Epithelial cell of proximal tubule (primary cell): ENCODE results near the gene KRTAP20-3. TPM values are rescaled to one million over a fixed set of nuclear protein-coding genes. Genes with fewer than 3 reads are reported as not detected.

Experiments
- DNase-seq: peaks from one replicate; pipeline ENCODE4 v3.0.0-alpha.2; 2011; ENCODE audit warnings: low read depth
- H3K4me3 ChIP-seq: 2 replicates; pipeline ENCODE4 v1.5.1; 2011; ENCODE audit warnings: low read depth, mild to moderate bottlenecking, low read length
- total RNA-seq: library from RNA; depleted of rRNA; stranded (reverse); fragments of >200 nt; gene quantifications from 2 replicates; pipeline ENCODE4 v1.2.3, GENCODE V29; 2015
- TF ChIP-seq, protein P1 (sequence below): conservative IDR thresholded peaks from 2 replicates; pipeline ENCODE4 v1.5.1; 2012; ENCODE audit warnings: low read depth, mild to moderate bottlenecking, low read length

The KRTAP20-3 gene
- total RNA-seq, 1 donor from 2014 or later = not detected

DNA sequence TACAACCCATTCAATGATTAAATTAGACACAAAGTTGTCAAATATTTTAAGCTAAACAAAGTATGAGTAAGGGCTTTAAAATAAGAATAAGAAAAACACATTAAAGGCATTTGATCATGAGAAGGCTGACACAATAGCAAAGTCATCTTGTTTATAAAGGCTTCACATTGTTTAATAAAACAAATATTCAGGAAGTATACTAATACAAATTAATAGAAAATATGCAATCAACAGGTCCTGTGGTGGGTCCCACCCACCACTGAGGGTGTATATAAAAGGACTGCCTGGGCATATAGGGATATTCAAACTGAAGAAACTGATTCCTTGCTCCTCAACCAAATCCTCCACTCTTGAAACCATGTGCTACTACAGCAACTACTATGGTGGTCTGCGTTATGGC, 7.8 kb upstream of the KRTAP20-3 start, which contains the start of gene KRTAP20-2:
Gene KRTAP20-2, plus strand, starts transcription at position 301 of the 400 bp plus-strand sequence. Its CDS starts 58 bp downstream, at position 359.
- DNase-seq = no peak
- H3K4me3 ChIP-seq = no peak within 1 kb of the TSS
- TF ChIP-seq, protein P1, sequence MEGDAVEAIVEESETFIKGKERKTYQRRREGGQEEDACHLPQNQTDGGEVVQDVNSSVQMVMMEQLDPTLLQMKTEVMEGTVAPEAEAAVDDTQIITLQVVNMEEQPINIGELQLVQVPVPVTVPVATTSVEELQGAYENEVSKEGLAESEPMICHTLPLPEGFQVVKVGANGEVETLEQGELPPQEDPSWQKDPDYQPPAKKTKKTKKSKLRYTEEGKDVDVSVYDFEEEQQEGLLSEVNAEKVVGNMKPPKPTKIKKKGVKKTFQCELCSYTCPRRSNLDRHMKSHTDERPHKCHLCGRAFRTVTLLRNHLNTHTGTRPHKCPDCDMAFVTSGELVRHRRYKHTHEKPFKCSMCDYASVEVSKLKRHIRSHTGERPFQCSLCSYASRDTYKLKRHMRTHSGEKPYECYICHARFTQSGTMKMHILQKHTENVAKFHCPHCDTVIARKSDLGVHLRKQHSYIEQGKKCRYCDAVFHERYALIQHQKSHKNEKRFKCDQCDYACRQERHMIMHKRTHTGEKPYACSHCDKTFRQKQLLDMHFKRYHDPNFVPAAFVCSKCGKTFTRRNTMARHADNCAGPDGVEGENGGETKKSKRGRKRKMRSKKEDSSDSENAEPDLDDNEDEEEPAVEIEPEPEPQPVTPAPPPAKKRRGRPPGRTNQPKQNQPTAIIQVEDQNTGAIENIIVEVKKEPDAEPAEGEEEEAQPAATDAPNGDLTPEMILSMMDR = no peak

DNA sequence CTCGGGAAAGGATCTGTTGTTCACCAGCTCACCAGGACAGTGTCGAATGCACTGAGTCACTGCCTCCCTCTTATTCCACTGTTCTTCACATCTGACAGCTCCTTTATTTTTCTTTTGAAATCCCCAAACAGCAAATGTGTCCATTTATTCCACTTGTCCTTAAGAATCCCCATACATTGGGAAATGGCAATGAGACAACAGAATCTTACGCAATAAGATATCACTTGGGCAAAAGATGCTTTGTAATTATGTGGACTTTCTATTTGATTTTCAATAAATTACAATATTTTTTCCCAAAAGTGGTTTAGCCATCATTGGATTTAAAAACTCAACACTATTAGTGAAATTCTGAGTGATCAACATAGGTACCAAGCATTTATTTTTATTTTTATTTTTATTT, 4.0 kb upstream of the KRTAP20-3 start:
- DNase-seq = no peak
- H3K4me3 ChIP-seq = no peak overlapping the region
- TF ChIP-seq, protein P1 = no peak

DNA sequence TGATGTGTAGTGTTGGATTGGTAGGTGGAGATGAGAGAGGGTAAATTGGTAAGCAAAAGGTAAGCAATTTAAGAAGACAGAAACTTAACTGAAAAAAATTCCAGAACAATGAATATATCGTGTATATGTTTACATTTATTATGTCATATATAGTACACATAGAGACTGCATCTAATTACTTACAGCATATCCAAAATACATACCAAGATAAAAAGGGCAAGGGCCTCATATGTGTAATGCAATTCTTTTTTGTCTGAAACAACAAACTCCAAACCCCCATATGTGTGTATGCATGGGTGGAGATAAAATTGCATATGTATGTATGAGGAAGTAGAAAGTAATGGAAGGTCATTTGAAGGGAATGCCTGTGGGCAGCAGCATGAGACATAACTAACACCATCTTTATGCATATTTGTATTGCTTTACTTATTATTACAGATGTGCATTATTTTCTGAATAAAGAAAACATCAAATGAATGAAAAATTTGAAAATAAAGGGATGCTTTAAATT, 4.3 kb downstream of the KRTAP20-3 start:
- no peak overlapping the region for H3K4me3 ChIP-seq
- TF ChIP-seq, protein P1 = no peak
- DNase-seq = no peak

DNA sequence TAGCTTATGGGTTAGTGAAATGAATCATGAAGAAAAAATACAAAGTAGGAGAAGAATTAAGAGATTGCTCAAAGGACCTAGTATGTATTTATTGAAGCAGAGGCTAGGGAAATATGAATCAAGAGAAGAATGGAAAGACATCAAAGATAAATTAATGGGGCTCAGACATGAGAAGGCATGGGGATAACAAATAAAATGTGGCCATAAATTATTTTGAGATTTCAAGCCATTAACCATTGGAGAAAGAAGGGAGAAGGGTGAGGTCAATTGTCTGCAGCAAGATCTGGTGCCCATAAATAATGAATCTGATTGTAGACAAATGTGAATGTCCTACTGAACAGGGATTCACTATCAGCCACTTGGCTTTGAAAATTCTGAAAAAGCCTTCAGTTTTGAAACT, 10.2 kb downstream of the KRTAP20-3 start:
- TF ChIP-seq, protein P1 = no peak
- DNase-seq = no peak
- no peak overlapping the region for H3K4me3 ChIP-seq

DNA sequence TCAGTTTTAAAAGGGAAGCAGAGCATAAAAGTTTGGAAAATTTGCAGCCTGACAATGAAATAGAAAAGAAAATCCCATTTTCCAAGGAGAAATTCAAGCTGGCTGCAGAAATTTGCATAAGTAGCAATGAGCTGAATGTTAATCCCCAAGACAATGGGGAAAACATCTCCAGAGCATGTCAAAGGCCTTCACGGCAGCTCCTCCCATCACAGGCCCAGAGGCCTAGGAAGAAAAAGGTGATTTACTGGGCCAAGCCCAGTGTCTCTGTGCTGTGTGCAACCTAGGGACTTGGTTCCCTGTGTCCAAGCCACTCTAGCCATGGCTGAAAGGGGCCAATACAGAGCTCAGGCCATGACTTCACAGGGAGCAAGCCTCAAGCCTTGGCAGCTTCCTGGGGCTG, 26.1 kb downstream of the KRTAP20-3 start:
- TF ChIP-seq, protein P1 = no peak
- no peak overlapping the region for H3K4me3 ChIP-seq
- no peak for DNase-seq

DNA sequence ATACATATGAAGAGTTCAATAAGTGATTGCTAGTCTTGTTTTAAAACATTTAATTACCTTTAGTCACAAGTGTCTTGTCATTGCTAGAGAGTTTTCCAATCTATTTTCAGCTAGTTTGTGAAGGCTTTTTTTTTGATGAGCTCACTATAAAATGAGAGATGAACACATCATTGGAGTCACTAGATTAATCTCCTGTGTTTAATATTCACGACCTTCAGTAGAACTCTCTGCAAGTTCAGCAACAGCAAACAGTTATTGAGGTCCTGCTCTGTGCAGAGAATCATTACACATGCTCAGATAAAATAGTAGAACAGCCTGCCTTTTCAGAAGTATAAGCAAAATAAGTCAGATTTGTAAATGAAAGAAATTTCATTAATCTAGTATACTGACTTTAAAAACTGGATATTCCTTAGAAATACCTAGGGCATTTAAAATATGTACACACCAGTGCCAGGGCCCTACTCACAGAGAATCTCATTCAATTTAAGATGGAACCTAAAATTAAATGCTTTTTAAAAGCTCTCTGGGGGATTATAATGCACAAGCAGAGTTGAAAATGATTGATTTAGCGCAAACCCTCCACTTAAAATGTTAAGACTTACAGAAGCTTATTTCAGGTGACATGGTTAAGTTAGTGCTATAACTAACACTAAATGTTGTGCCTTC, 30.5 kb downstream of the KRTAP20-3 start:
- TF ChIP-seq, protein P1 = no peak
- DNase-seq = no peak
- H3K4me3 ChIP-seq = no peak overlapping the region

DNA sequence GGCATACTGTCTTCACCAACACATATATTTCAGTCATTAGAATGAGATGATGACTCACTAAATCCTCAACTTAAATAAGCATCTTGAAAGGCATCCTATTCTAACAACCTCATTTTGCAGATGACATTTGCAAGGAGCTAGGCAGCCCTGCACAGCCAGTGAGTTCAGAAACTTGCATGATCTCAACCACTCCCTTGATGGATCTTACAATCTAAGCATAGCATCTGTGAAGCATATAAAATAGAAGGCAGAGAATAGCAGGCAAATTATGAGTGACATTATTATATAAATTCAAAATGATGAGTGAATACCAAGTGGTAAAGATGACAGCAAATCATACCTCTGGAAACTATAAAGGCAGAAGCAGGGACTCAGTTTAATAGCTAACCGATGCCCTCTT, 31.6 kb downstream of the KRTAP20-3 start:
- TF ChIP-seq, protein P1 = no peak
- no peak overlapping the region for H3K4me3 ChIP-seq
- no peak for DNase-seq
